ENCODE measurements around the gene PRR5. TPM values are rescaled to one million over a fixed set of nuclear protein-coding genes. Genes with fewer than 3 reads are reported as not detected.

The PRR5 gene
- total and polyA plus RNA-seq, 2 donors from 2014 or later, result 24.0 to 46.0 TPM

DNA sequence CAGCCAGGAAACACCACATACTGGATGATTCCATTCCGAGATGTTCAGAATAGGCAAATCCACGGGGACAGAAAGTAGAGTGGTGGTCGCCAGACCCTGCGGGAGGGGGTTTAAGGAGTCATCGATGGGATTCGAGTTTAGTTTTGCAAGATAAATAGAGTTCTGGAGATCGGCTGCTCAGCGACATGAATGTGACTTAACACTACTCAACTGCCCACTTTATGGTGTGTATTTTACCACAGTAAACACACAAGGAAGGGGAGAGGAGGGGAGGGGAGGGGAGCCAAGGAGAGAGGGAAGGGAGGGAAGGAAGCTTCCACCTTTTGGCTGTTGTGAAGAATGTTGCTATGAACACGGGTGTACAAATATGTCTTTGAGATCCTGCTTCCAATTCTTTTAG lies 39.9 kb downstream of the PRR5 start:
- intact Hi-C loops (cut with DNase I), result no loop called here
- Histone ChIP-seq H3K36me3 (ENCODE audit: control insufficient read depth in 2 of 3, insufficient read depth in 3 of 3, low read length in 3 of 3) (no peaks in the 10 kb centered on the region), H3K4me1 (ENCODE audit: control insufficient read depth in 2 of 3, insufficient read depth in 2 of 3, low read depth in 1 of 3, low read length in 3 of 3) (peaks cover 9 to 34% (median 12%) of the 10 kb centered on the region in 3 donors), H3K9ac (ENCODE audit: low read length in 3 of 3) (no peak overlapping the region), H3K27ac (ENCODE audit: low read depth in 2 of 2, low read length in 2 of 2) (no peak overlapping the region), H3K4me3 (ENCODE audit: low read length in 3 of 3) (no peak overlapping the region), H3K27me3 (ENCODE audit: control insufficient read depth, insufficient read depth, low read length) (no peaks in the 10 kb centered on the region), H3K9me3 (ENCODE audit: control insufficient read depth in 2 of 3, insufficient read depth in 1 of 3, low read length in 3 of 3) (no peaks in the 10 kb centered on the region)
- no peak for FAIRE-seq
- TF ChIP-seq CTCF (IDR thresholded peaks at IDR 0.05; ENCODE audit: borderline replicate concordance, extremely low read depth, insufficient read depth), result no peak
- DNase-seq, result no peak

DNA sequence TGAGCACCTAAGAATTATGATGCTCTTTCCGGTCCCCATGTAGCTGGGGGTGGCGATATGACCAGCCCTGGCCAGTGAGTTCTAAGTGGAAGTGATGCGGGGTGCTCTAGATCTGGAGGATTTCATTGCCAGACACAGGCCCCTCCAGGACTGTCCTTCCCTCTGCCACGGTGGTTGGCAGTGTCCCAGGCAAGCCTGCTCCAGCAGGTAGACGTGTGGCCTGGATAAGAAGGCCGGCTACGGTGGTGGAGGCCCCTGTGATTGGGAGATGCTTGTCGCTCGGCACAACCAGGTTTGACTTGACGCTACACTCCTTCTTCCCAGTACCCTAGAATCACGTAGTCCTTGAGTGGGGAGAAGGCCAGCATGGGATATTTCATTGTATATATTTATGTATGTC lies 41.2 kb downstream of the PRR5 start:
- Histone ChIP-seq H3K27me3 (ENCODE audit: control insufficient read depth, insufficient read depth, low read length) (no peaks in the 10 kb centered on the region), H3K9ac (ENCODE audit: low read length in 3 of 3) (no peak overlapping the region), H3K4me1 (ENCODE audit: control insufficient read depth in 2 of 3, insufficient read depth in 2 of 3, low read depth in 1 of 3, low read length in 3 of 3) (peaks cover 9 to 37% (median 12%) of the 10 kb centered on the region in 3 donors), H3K4me3 (ENCODE audit: low read length in 3 of 3) (no peak overlapping the region), H3K27ac (ENCODE audit: low read depth in 2 of 2, low read length in 2 of 2) (no peak overlapping the region), H3K36me3 (ENCODE audit: control insufficient read depth in 2 of 3, insufficient read depth in 3 of 3, low read length in 3 of 3) (no peaks in the 10 kb centered on the region), H3K9me3 (ENCODE audit: control insufficient read depth in 2 of 3, insufficient read depth in 1 of 3, low read length in 3 of 3) (no peaks in the 10 kb centered on the region)
- DNase-seq, result peak in 1 of 5 donors; percentile 48
- TF ChIP-seq CTCF (IDR thresholded peaks at IDR 0.05; ENCODE audit: borderline replicate concordance, extremely low read depth, insufficient read depth), result no peak
- no peak for FAIRE-seq
- intact Hi-C loops (cut with DNase I), result no loop called here

DNA sequence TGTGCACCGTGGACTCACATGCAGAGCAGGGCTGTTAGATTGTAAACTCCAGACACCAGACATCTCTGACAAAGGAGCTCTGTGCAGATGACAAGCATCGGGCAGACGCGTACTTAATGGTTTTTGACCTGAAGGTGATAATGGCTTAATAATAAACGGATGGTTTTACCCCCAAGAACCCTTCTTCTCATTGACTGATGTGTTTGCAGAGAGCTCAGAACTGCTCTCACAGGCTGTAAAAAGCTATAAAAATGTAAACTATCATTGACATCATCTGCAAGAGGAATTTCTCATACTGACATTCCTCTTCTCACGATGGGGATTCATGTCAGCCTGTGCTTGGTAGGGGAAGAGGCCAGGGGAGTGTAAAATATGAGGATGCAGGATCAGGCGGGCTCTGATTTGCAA lies 41.8 kb downstream of the PRR5 start:
- FAIRE-seq, result no peak
- Histone ChIP-seq H3K27ac (ENCODE audit: low read depth in 2 of 2, low read length in 2 of 2) (no peak overlapping the region), H3K36me3 (ENCODE audit: control insufficient read depth in 2 of 3, insufficient read depth in 3 of 3, low read length in 3 of 3) (no peaks in the 10 kb centered on the region), H3K9ac (ENCODE audit: low read length in 3 of 3) (no peak overlapping the region), H3K9me3 (ENCODE audit: control insufficient read depth in 2 of 3, insufficient read depth in 1 of 3, low read length in 3 of 3) (no peaks in the 10 kb centered on the region), H3K4me1 (ENCODE audit: control insufficient read depth in 2 of 3, insufficient read depth in 2 of 3, low read depth in 1 of 3, low read length in 3 of 3) (peaks cover 9 to 34% (median 12%) of the 10 kb centered on the region in 3 donors), H3K4me3 (ENCODE audit: low read length in 3 of 3) (no peak overlapping the region), H3K27me3 (ENCODE audit: control insufficient read depth, insufficient read depth, low read length) (no peaks in the 10 kb centered on the region)
- intact Hi-C loops (cut with DNase I), result no loop called here
- TF ChIP-seq CTCF (IDR thresholded peaks at IDR 0.05; ENCODE audit: borderline replicate concordance, extremely low read depth, insufficient read depth), result no peak
- no peak for DNase-seq
